Prostate gland (tissue), 2 donors: ENCODE results near the gene C17orf113.

ENCODE experiments used
- CTCF ChIP-seq, 4 experiments: fragments of 200-600 bp in 2 of 4; fragments of 450-650 bp in 2 of 4; sonication (generic) in 2 of 4; IDR thresholded peaks; 1 replicate in 3 of 4; 2 replicates in 1 of 4; pipeline ENCODE4 v1.5.1; 2016 to 2019; ENCODE audit warnings: antibody characterized with exemption in 4 of 4, mild to moderate bottlenecking in 2 of 4, moderate library complexity in 2 of 4
- POLR2AphosphoS5 ChIP-seq: sonication (generic); formaldehyde crosslinking; IDR thresholded peaks from one replicate; pipeline ENCODE4 v1.6.1; 2017; ENCODE audit warnings: antibody characterized with exemption

GRCh38 chr17:42005166-42005565, 45.2 kb downstream of the C17orf113 start:
- TF ChIP-seq CTCF (IDR thresholded peaks at IDR 0.05) = no peak
- no peak for TF ChIP-seq POLR2AphosphoS5
